ENCODE results near the gene CD19.

Gene CD19

GRCh38 chr16:28980929-28981328 is 49.2 kb downstream of the CD19 start:
- Histone ChIP-seq H3K4me3 (ENCODE audit: low read length) (no peak overlapping the region), H3K36me3 (ENCODE audit: control insufficient read depth, insufficient read depth, low read length) (peaks cover 3% of the 10 kb centered on the region; the same call in 1 of the 2 replicates), H3K9me3 (ENCODE audit: control insufficient read depth, insufficient read depth, low read length) (no peaks in the 10 kb centered on the region), H3K27ac (ENCODE audit: low read length) (no peak overlapping the region), H3K27me3 (ENCODE audit: control insufficient read depth, insufficient read depth, low read length) (no peaks in the 10 kb centered on the region), H3K4me1 (ENCODE audit: control insufficient read depth, insufficient read depth, low read length) (no peaks in the 10 kb centered on the region)
- WGBS (ENCODE audit: insufficient coverage, insufficient read length), result no CpG with 5 or more reads among the region's 7 CpGs
- no peak for DNase-seq (ENCODE audit: low read depth, low spot score)

DNA sequence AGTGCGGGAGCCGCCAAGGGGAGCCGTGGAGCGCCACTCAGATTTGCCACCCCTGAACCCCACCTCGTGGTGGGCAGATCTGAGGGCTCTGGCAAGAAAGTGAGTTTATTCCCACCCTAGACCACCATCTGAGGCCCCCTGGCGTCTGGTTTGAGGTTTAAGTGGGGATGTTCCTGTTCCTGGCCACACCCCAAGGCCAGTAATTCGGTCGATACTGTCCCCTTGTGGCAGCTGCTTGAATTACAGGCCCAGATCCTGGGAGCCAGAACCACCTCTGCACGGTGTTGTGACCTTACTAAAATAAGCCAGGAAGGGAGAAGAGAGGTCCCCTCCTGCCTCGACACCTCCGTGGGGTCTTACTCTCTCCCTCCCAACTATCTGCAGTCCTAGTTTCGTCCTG is 49.7 kb downstream of the CD19 start:
- Histone ChIP-seq H3K27ac (ENCODE audit: low read length) (no peak overlapping the region), H3K36me3 (ENCODE audit: control insufficient read depth, insufficient read depth, low read length) (peaks cover 3% of the 10 kb centered on the region; the same call in 1 of the 2 replicates), H3K4me3 (ENCODE audit: low read length) (no peak overlapping the region), H3K9me3 (ENCODE audit: control insufficient read depth, insufficient read depth, low read length) (no peaks in the 10 kb centered on the region), H3K4me1 (ENCODE audit: control insufficient read depth, insufficient read depth, low read length) (no peaks in the 10 kb centered on the region), H3K27me3 (ENCODE audit: control insufficient read depth, insufficient read depth, low read length) (no peaks in the 10 kb centered on the region)
- no peak for DNase-seq (ENCODE audit: low read depth, low spot score)
- WGBS (ENCODE audit: insufficient coverage, insufficient read length), result no CpG with 5 or more reads among the region's 12 CpGs

DNA sequence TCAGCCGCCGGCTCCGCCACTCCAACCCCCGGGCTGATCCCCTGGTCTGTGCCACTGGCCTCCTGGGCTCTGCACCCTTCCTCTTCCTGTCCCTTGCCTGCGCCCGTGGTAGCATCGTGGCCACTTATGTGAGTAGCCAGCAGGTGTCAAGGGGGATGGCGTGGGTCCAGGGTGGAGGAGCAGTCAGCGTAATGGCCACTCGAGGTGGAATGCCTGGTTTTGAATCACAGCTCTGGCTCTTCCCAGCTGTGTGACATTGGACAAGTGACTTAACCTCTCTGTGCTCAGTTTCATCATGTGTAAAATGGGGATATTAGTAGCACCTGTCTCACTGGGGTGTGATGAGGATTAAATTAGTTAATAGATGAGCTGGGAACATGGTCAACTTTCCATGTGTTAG is 50.6 kb downstream of the CD19 start:
- H3K27me3 ChIP-seq (ENCODE audit: control insufficient read depth, insufficient read depth, low read length), result no peaks in the 10 kb centered on the region
- no peak for DNase-seq (ENCODE audit: low read depth, low spot score)
- H3K4me1 ChIP-seq (ENCODE audit: control insufficient read depth, insufficient read depth, low read length), result no peaks in the 10 kb centered on the region
- H3K9me3 ChIP-seq (ENCODE audit: control insufficient read depth, insufficient read depth, low read length), result no peaks in the 10 kb centered on the region
- no peak overlapping the region for H3K4me3 ChIP-seq (ENCODE audit: low read length)
- H3K27ac ChIP-seq (ENCODE audit: low read length), result no peak overlapping the region
- WGBS (ENCODE audit: insufficient coverage, insufficient read length), result no CpG with 5 or more reads among the region's 10 CpGs
- H3K36me3 ChIP-seq (ENCODE audit: control insufficient read depth, insufficient read depth, low read length), result peaks cover 3% of the 10 kb centered on the region; the same call in 1 of the 2 replicates

GRCh38 chr16:28982949-28983348 is 51.2 kb downstream of the CD19 start:
- DNase-seq (ENCODE audit: low read depth, low spot score), result no peak
- WGBS (ENCODE audit: insufficient coverage, insufficient read length), result no CpG with 5 or more reads among the region's 11 CpGs
- H3K27ac ChIP-seq (ENCODE audit: low read length), result no peak overlapping the region
- no peaks in the 10 kb centered on the region for H3K9me3 ChIP-seq (ENCODE audit: control insufficient read depth, insufficient read depth, low read length)
- H3K36me3 ChIP-seq (ENCODE audit: control insufficient read depth, insufficient read depth, low read length), result peaks cover 3% of the 10 kb centered on the region; the same call in 1 of the 2 replicates
- H3K27me3 ChIP-seq (ENCODE audit: control insufficient read depth, insufficient read depth, low read length), result no peaks in the 10 kb centered on the region
- no peaks in the 10 kb centered on the region for H3K4me1 ChIP-seq (ENCODE audit: control insufficient read depth, insufficient read depth, low read length)
- no peak overlapping the region for H3K4me3 ChIP-seq (ENCODE audit: low read length)

DNA sequence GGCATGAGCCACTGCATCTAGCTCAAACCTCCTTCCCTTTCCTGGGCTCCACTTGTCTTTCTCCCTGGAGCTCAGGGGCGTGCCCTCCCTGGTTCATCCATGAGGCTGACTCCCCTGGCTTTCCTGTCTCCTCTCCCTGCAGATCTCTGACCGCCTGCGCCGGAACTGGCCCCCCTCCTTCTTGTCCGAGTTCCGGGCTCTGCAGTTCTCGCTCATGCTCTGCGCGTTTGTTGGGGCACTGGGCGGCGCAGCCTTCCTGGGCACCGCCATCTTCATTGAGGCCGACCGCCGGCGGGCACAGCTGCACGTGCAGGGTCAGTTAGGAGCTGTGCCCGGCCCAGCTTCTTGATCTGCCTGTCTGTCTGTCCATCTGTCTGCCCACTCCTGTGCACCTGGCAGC is 51.9 kb downstream of the CD19 start:
- DNase-seq (ENCODE audit: low read depth, low spot score), result no peak
- Histone ChIP-seq H3K27ac (ENCODE audit: low read length) (no peak overlapping the region), H3K27me3 (ENCODE audit: control insufficient read depth, insufficient read depth, low read length) (no peaks in the 10 kb centered on the region), H3K36me3 (ENCODE audit: control insufficient read depth, insufficient read depth, low read length) (peaks cover 3% of the 10 kb centered on the region; the same call in 1 of the 2 replicates), H3K4me3 (ENCODE audit: low read length) (no peak overlapping the region), H3K4me1 (ENCODE audit: control insufficient read depth, insufficient read depth, low read length) (no peaks in the 10 kb centered on the region), H3K9me3 (ENCODE audit: control insufficient read depth, insufficient read depth, low read length) (no peaks in the 10 kb centered on the region)
- no CpG with 5 or more reads among the region's 18 CpGs for WGBS (ENCODE audit: insufficient coverage, insufficient read length)

GRCh38 chr16:28984091-28984490 is 52.3 kb downstream of the CD19 start:
- WGBS (ENCODE audit: insufficient coverage, insufficient read length), result no CpG with 5 or more reads among the region's 12 CpGs
- no peak for DNase-seq (ENCODE audit: low read depth, low spot score)
- Histone ChIP-seq H3K27ac (ENCODE audit: low read length) (no peak overlapping the region), H3K36me3 (ENCODE audit: control insufficient read depth, insufficient read depth, low read length) (peaks cover 3% of the 10 kb centered on the region; the same call in 1 of the 2 replicates), H3K4me1 (ENCODE audit: control insufficient read depth, insufficient read depth, low read length) (no peaks in the 10 kb centered on the region), H3K9me3 (ENCODE audit: control insufficient read depth, insufficient read depth, low read length) (no peaks in the 10 kb centered on the region), H3K4me3 (ENCODE audit: low read length) (no peak overlapping the region), H3K27me3 (ENCODE audit: control insufficient read depth, insufficient read depth, low read length) (no peaks in the 10 kb centered on the region)

DNA sequence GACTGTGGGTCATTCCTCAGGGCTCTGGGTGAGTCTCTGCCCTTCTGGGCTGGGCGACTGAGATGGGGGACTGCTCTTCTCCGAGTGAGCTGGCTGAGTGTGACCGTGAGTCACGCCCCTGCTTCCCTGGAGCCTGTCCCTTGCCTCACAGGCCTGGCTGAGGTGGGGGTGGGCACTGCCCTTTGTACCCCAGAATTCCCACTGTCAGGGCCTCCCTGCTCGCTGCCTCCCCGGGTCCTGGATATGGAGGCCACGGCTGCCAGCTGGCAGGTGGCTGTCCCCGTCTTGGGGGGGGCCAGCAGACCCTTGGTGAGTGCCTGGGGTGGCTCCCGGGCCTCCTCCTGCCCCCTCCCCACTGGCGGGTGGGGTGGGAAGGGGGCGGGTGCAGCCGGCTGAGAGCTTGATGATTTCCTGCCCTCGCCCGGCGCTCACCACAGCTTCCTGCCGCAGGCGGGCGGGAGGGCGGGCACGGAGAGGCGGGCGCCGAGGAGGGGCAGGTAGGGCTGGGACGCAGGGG is 52.9 kb downstream of the CD19 start, which contains the start of gene LAT:
Gene LAT (plus strand): TSS at position 434 of the 517 bp plus-strand sequence. CDS start 366 bp downstream, outside the sequence.
- no CpG with 5 or more reads among the region's 24 CpGs for WGBS (ENCODE audit: insufficient coverage, insufficient read length)
- Histone ChIP-seq H3K27ac (ENCODE audit: low read length) (no peak within 1 kb of the TSS), H3K9me3 (ENCODE audit: control insufficient read depth, insufficient read depth, low read length) (no peaks in the 10 kb centered on the region), H3K4me1 (ENCODE audit: control insufficient read depth, insufficient read depth, low read length) (no peaks in the 10 kb centered on the region), H3K4me3 (ENCODE audit: low read length) (no peak within 1 kb of the TSS), H3K36me3 (ENCODE audit: control insufficient read depth, insufficient read depth, low read length) (peaks cover 3% of the 10 kb centered on the region; the same call in 1 of the 2 replicates), H3K27me3 (ENCODE audit: control insufficient read depth, insufficient read depth, low read length) (no peaks in the 10 kb centered on the region)
- no peak for DNase-seq (ENCODE audit: low read depth, low spot score)

GRCh38 chr16:28985211-28986041 is 53.7 kb downstream of the CD19 start:
- H3K4me1 ChIP-seq (ENCODE audit: control insufficient read depth, insufficient read depth, low read length), result no peaks in the 10 kb centered on the region
- no peak overlapping the region for H3K4me3 ChIP-seq (ENCODE audit: low read length)
- no peaks in the 10 kb centered on the region for H3K27me3 ChIP-seq (ENCODE audit: control insufficient read depth, insufficient read depth, low read length)
- peaks cover 3% of the 10 kb centered on the region; the same call in 1 of the 2 replicates for H3K36me3 ChIP-seq (ENCODE audit: control insufficient read depth, insufficient read depth, low read length)
- no peak for DNase-seq (ENCODE audit: low read depth, low spot score)
- H3K27ac ChIP-seq (ENCODE audit: low read length), result no peak overlapping the region
- no peaks in the 10 kb centered on the region for H3K9me3 ChIP-seq (ENCODE audit: control insufficient read depth, insufficient read depth, low read length)
- WGBS (ENCODE audit: insufficient coverage, insufficient read length), result no CpG with 5 or more reads among the region's 19 CpGs

GRCh38 chr16:28986046-28986445 is 54.3 kb downstream of the CD19 start:
- no CpG with 5 or more reads among the region's 9 CpGs for WGBS (ENCODE audit: insufficient coverage, insufficient read length)
- no peaks in the 10 kb centered on the region for H3K27me3 ChIP-seq (ENCODE audit: control insufficient read depth, insufficient read depth, low read length)
- no peak for DNase-seq (ENCODE audit: low read depth, low spot score)
- peaks cover under 1% of the 10 kb centered on the region; the same call in 1 of the 2 replicates for H3K36me3 ChIP-seq (ENCODE audit: control insufficient read depth, insufficient read depth, low read length)
- H3K27ac ChIP-seq (ENCODE audit: low read length), result no peak overlapping the region
- no peaks in the 10 kb centered on the region for H3K9me3 ChIP-seq (ENCODE audit: control insufficient read depth, insufficient read depth, low read length)
- H3K4me1 ChIP-seq (ENCODE audit: control insufficient read depth, insufficient read depth, low read length), result no peaks in the 10 kb centered on the region
- no peak overlapping the region for H3K4me3 ChIP-seq (ENCODE audit: low read length)

DNA sequence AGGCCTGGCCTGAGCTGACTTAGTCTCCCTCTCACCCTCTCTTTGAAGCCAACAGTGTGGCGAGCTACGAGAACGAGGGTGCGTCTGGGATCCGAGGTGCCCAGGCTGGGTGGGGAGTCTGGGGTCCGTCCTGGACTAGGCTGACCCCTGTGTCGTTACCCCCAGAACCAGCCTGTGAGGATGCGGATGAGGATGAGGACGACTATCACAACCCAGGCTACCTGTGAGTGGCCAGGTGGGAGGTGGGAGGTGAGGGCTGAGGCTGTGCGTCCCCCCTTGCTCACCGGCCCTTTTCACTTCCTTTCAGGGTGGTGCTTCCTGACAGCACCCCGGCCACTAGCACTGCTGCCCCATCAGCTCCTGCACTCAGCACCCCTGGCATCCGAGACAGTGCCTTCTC is 54.7 kb downstream of the CD19 start:
- no peak for DNase-seq (ENCODE audit: low read depth, low spot score)
- Histone ChIP-seq H3K4me1 (ENCODE audit: control insufficient read depth, insufficient read depth, low read length) (no peaks in the 10 kb centered on the region), H3K27me3 (ENCODE audit: control insufficient read depth, insufficient read depth, low read length) (no peaks in the 10 kb centered on the region), H3K9me3 (ENCODE audit: control insufficient read depth, insufficient read depth, low read length) (no peaks in the 10 kb centered on the region), H3K4me3 (ENCODE audit: low read length) (no peak overlapping the region), H3K27ac (ENCODE audit: low read length) (no peak overlapping the region), H3K36me3 (ENCODE audit: control insufficient read depth, insufficient read depth, low read length) (no peaks in the 10 kb centered on the region)
- WGBS (ENCODE audit: insufficient coverage, insufficient read length), result no CpG with 5 or more reads among the region's 13 CpGs

All from iPS DF 6.9 (cell line).